Stimulated activated naive CD8-positive, alpha-beta T cell treated with anti-CD3 and anti-CD28 coated beads, Interleukin-15, amount 100 ng/mL, for 72 hours (primary cell): ENCODE data around the gene ASTN1.

Experiments used
- ATAC-seq: fragments of 150-1000 bp; cut with Tn5 transposase; 2 replicates; pipeline ENCODE4 v1.10.0; 2021; ENCODE audit warnings: mild to moderate bottlenecking, moderate library complexity
- DNase-seq, 2 donors: peaks; one replicate each; pipeline ENCODE4 v3.0.0; 2021 to 2022
- H3K27ac Mint-ChIP-seq, 2 donors: one replicate each; pipeline ENCODE4 v1.8.0; 2022; ENCODE audit warnings: mild to moderate bottlenecking in 2 of 2, mixed read lengths in 2 of 2, moderate library complexity in 2 of 2
- H3K27me3 Mint-ChIP-seq: one replicate; pipeline ENCODE4 v1.8.0; 2022; ENCODE audit warnings: mixed read lengths
- H3K4me1 Mint-ChIP-seq: one replicate; pipeline ENCODE4 v1.8.0; 2022; ENCODE audit warnings: mild to moderate bottlenecking, mixed read lengths
- H3K4me3 Mint-ChIP-seq, 2 donors: one replicate each; pipeline ENCODE4 v1.8.0; 2022; ENCODE audit warnings: mild to moderate bottlenecking in 2 of 2, mixed read lengths in 2 of 2, moderate library complexity in 1 of 2
- H3K9me3 Mint-ChIP-seq, 2 donors: one replicate each; pipeline ENCODE4 v1.8.0; 2022; ENCODE audit warnings: mixed read lengths in 2 of 2

ASTN1 gene

GRCh38 chr1:176961678-176962077 is 202.8 kb downstream of the ASTN1 start:
- no peak overlapping the region for H3K27ac Mint-ChIP-seq
- no peaks in the 10 kb centered on the region for H3K27me3 Mint-ChIP-seq
- no peaks in the 10 kb centered on the region for H3K4me1 Mint-ChIP-seq
- ATAC-seq: no peak
- no peak for DNase-seq
- no peak overlapping the region for H3K4me3 Mint-ChIP-seq
- peaks cover 0 to 7% of the 10 kb centered on the region in 2 donors for H3K9me3 Mint-ChIP-seq

GRCh38 chr1:176959191-176959820 is 205.2 kb downstream of the ASTN1 start:
- ATAC-seq: no peak

GRCh38 chr1:176957603-176958002 is 206.9 kb downstream of the ASTN1 start:
- ATAC-seq (no peak), DNase-seq (no peak)
- H3K9me3 Mint-ChIP-seq: peaks cover 0 to 5% of the 10 kb centered on the region in 2 donors
- H3K27me3 Mint-ChIP-seq: no peaks in the 10 kb centered on the region
- no peaks in the 10 kb centered on the region for H3K4me1 Mint-ChIP-seq
- H3K4me3 Mint-ChIP-seq: no peak overlapping the region
- no peak overlapping the region for H3K27ac Mint-ChIP-seq

More at GRCh38 chr1:176959191-176959820, 205.2 kb downstream of the ASTN1 start:
- Mint-ChIP-seq H3K4me3 (no peak overlapping the region), H3K4me1 (no peaks in the 10 kb centered on the region), H3K27me3 (no peaks in the 10 kb centered on the region), H3K27ac (no peak overlapping the region), H3K9me3 (peaks cover 0 to 7% of the 10 kb centered on the region in 2 donors)
- DNase-seq: no peak

- H3K4me1 Mint-ChIP-seq: no peaks in the 10 kb centered on the region
- peaks cover 6% of the 10 kb centered on the region for H3K27me3 Mint-ChIP-seq
- H3K4me3 Mint-ChIP-seq: no peak overlapping the region
- no peak for DNase-seq
- no peak overlapping the region for H3K27ac Mint-ChIP-seq
- no peak for ATAC-seq
- H3K9me3 Mint-ChIP-seq: peaks cover 0 to 5% of the 10 kb centered on the region in 2 donors
Observed at GRCh38 chr1:176954242-176954641, 210.3 kb downstream of the ASTN1 start.

DNA sequence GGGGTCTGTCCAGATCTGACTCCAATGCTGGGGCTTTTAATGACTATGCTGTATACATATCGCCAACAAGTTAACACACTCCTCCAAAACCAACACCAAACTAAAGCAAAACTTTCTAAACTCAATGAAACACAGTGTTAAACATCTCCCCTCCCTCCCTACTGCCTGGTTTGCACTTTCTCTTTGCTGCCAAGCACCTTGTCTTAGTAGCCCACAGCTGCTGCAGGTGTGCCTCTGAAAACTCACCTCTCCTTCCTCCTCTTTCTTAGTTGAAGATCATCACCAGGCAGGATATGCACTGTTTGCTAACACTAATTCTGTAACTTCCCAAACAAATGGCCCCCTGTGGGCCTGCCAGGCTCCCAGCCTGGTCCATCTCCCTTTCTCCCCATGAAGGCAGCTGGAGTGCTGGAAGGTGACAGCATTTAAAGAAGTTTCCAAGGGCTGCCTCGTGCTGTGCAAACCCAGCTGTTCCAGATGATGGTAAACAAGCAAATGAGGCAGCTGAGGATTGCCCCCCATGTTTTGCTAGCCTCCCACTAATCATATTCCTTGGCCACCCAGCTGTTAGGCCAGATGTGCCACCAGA is 213.7 kb downstream of the ASTN1 start:
- peaks cover 0 to 5% of the 10 kb centered on the region in 2 donors for H3K9me3 Mint-ChIP-seq

GRCh38 chr1:176949033-176949662 is 215.4 kb downstream of the ASTN1 start:
- ATAC-seq (peak; percentile 43), DNase-seq (peak; percentile 5 to 10)
- H3K27ac Mint-ChIP-seq: no peak overlapping the region
- H3K27me3 Mint-ChIP-seq: peaks cover 9% of the 10 kb centered on the region
- H3K4me1 Mint-ChIP-seq: no peaks in the 10 kb centered on the region
- H3K9me3 Mint-ChIP-seq: peaks cover 0 to 3% of the 10 kb centered on the region in 2 donors
- H3K4me3 Mint-ChIP-seq: no peak overlapping the region

More for the DNA sequence above, 213.7 kb downstream of the ASTN1 start:
- peaks cover 9% of the 10 kb centered on the region for H3K27me3 Mint-ChIP-seq
- no peak overlapping the region for H3K27ac Mint-ChIP-seq
- no peaks in the 10 kb centered on the region for H3K4me1 Mint-ChIP-seq
- no peak for DNase-seq
- H3K4me3 Mint-ChIP-seq: no peak overlapping the region
- ATAC-seq: no peak

DNA sequence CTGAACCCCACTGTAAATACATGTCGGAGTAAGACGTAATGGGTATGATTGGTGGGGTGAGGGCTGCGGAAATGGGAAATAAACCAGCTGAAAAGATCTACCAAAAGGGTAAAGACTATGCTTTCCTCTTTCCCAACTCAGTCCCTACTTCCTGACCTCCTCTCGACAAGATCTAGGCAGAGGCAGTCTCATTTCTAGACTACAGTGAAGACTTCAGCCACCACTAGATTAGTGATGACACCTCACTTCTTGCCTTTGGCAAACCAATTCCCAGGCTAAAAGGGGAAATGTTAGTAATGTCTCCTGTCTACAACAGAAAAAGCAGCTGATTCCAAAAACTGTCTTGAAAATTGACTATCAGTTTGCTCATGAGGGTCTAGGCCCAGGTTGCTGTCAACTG is 219.9 kb downstream of the ASTN1 start:
- Mint-ChIP-seq H3K9me3 (peaks cover 0 to 11% of the 10 kb centered on the region in 2 donors), H3K4me3 (no peak overlapping the region), H3K4me1 (no peaks in the 10 kb centered on the region), H3K27ac (no peak overlapping the region), H3K27me3 (peaks cover 7% of the 10 kb centered on the region)
- DNase-seq (no peak), ATAC-seq (no peak)

- peaks cover 0 to 11% of the 10 kb centered on the region in 2 donors for H3K9me3 Mint-ChIP-seq
- no peaks in the 10 kb centered on the region for H3K27me3 Mint-ChIP-seq
- no peak for DNase-seq
- no peaks in the 10 kb centered on the region for H3K4me1 Mint-ChIP-seq
- H3K27ac Mint-ChIP-seq: no peak overlapping the region
- H3K4me3 Mint-ChIP-seq: no peak overlapping the region
- ATAC-seq: no peak
Observed at GRCh38 chr1:176943783-176944182, 220.7 kb downstream of the ASTN1 start.

DNA sequence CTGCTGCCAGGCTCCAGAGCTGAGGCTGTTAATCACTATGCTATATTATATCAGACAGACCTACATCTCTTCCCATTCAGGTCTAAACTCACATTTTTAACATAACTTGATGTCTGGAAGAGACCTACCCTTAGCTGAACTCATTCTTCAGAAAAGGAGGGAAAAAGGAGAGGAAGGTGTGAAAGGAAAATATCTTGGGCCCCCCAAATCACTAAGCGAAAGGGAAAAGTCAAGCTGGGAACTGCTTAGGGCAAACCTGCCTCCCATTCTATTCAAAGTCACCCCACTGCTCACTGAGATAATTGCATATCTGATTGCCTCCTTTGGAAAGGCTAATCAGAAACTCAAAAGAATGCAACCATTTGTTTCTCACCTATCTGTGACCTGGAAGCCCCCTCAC is 222.2 kb downstream of the ASTN1 start:
- Mint-ChIP-seq H3K4me3 (no peak overlapping the region), H3K27ac (no peak overlapping the region), H3K27me3 (no peaks in the 10 kb centered on the region), H3K9me3 (peaks cover 0 to 11% of the 10 kb centered on the region in 2 donors), H3K4me1 (no peaks in the 10 kb centered on the region)
- ATAC-seq: no peak
- no peak for DNase-seq

GRCh38 chr1:176939993-176940392 is 224.5 kb downstream of the ASTN1 start:
- Mint-ChIP-seq H3K4me3 (no peak overlapping the region), H3K4me1 (no peaks in the 10 kb centered on the region), H3K27ac (no peak overlapping the region), H3K27me3 (no peaks in the 10 kb centered on the region), H3K9me3 (peaks cover 0 to 11% of the 10 kb centered on the region in 2 donors)
- DNase-seq (no peak), ATAC-seq (no peak)

GRCh38 chr1:176938375-176938774 is 226.1 kb downstream of the ASTN1 start:
- H3K27ac Mint-ChIP-seq: no peak overlapping the region
- no peaks in the 10 kb centered on the region for H3K4me1 Mint-ChIP-seq
- ATAC-seq (no peak), DNase-seq (no peak)
- H3K4me3 Mint-ChIP-seq: no peak overlapping the region
- H3K27me3 Mint-ChIP-seq: no peaks in the 10 kb centered on the region
- H3K9me3 Mint-ChIP-seq: peaks cover 0 to 11% of the 10 kb centered on the region in 2 donors

GRCh38 chr1:176934370-176934769 is 230.1 kb downstream of the ASTN1 start:
- no peak for DNase-seq
- Mint-ChIP-seq H3K4me3 (no peak overlapping the region), H3K4me1 (no peaks in the 10 kb centered on the region), H3K27ac (no peak overlapping the region), H3K9me3 (peaks cover 8 to 10% of the 10 kb centered on the region in 2 donors), H3K27me3 (no peaks in the 10 kb centered on the region)
- ATAC-seq: no peak

- ATAC-seq (no peak), DNase-seq (no peak)
- no peaks in the 10 kb centered on the region for H3K4me1 Mint-ChIP-seq
- H3K4me3 Mint-ChIP-seq: no peak overlapping the region
- peaks cover 10 to 21% of the 10 kb centered on the region in 2 donors for H3K9me3 Mint-ChIP-seq
- no peaks in the 10 kb centered on the region for H3K27me3 Mint-ChIP-seq
- H3K27ac Mint-ChIP-seq: no peak overlapping the region
Observed at GRCh38 chr1:176932114-176933104, 232.1 kb downstream of the ASTN1 start.

DNA sequence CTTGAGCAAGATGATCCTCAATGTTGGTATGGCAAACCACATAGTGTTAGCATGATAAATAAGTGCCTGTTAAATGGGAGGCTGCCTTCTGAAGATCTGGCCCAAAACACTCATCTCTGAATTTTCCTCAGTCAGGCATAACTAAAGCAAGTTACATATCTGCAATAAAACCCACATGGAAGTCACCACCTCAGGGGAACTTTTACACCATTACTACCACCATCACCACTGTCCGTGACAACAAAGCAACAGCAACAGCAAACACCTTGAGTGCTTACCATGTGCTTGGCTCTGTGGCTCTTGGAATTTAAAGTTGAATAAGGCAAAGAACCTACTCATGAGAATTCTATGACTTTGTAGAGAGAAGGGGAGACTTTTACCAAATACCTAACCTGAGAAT is 233.0 kb downstream of the ASTN1 start:
- H3K9me3 Mint-ChIP-seq: peaks cover 10 to 21% of the 10 kb centered on the region in 2 donors
- DNase-seq: no peak
- no peak overlapping the region for H3K4me3 Mint-ChIP-seq
- H3K27ac Mint-ChIP-seq: no peak overlapping the region
- no peak for ATAC-seq
- no peaks in the 10 kb centered on the region for H3K4me1 Mint-ChIP-seq
- H3K27me3 Mint-ChIP-seq: no peaks in the 10 kb centered on the region

- ATAC-seq (no peak), DNase-seq (no peak)
- Mint-ChIP-seq H3K4me1 (no peaks in the 10 kb centered on the region), H3K4me3 (no peak overlapping the region), H3K27me3 (no peaks in the 10 kb centered on the region), H3K9me3 (peaks cover 10 to 21% of the 10 kb centered on the region in 2 donors), H3K27ac (no peak overlapping the region)
Observed at GRCh38 chr1:176926330-176927086, 238.0 kb downstream of the ASTN1 start.
